Nucleus accumbens (tissue), 56 donors: ENCODE results near the gene CADPS2.
"Not testable (repeated sequence)": the region's sequence is repeated elsewhere in the genome, so short reads cannot be mapped to it uniquely, and the experiment has no call there.

Experiments
- DNase-seq, 56 donors: peaks; one replicate each; lab custom pipeline; 2025; lab: John Stamatoyannopoulos, UW

Gene CADPS2

DNA sequence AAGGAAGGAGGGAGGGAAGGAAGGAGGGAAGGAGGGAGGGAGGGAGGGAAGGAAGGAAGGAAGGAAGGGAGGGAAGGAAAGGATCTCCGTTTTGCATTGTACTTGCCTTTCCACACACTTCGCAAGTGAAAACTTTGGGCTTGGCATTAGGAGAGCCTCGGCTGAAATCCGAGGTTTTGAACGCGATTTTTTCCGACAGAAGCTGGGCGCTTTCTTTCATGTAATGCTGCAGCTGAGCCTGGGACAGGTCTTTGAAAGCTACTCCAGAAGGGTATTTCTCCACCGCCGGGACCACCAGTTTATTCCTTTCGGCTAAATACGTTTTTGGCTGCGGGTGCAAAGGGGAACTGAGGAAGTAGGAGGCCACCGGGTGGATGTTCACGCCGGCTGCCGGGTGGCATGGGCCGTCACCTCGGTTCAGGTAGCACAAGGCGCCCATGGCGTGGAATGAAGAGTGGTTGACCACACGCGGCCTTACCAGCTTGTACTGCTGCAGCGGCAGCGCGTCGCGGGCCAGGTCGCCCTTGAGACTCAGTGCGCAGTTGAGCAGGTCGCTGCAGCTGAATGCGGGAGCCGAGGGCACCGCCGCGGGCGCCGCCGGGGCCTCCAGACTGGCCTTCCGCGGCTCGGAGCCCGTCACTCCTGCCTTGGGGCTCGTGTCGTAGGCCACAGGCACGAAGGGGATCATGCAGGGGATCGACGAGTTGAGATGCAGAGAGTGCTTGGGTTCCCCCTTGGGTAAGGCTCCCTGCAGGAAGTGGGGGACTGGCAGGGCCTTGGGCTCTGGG lies 582.5 kb downstream of the CADPS2 start:
- DNase-seq, result no peak

DNA sequence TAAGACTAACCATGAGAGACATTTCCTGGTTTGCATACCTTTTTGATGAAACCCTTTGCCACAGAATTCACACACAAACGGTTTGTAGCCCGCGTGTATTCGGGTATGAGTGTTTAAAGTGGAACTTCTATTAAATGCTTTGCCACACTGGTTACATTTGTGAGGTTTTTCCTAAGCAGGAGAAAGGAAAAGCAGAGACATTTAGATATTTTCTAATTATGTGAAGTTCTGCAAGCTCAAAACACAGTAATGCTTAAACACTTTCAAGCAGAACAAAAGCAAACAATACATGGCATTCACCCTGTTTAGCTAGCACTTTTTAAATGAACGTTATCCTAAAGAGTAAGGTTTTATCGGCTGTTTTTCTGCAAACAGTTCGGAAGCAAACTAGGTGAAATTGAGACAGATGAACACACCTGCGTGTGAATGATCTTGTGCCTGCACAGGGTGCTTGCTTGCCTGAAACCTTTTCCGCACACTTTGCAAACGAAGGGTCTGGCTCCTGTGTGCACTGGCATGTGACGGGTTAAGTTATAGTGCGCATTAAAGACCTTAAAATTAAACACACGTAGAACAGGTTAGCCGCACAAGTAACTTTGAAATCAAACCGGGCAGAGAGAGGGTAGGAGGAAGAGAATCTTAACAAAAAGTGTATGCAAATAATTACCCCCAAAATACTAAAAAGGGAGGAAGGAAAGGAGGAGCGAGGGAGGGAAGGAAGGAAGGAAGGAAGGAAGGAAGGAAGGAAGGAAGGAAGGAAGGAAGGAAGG lies 583.3 kb downstream of the CADPS2 start:
- DNase-seq, result no peak

DNA sequence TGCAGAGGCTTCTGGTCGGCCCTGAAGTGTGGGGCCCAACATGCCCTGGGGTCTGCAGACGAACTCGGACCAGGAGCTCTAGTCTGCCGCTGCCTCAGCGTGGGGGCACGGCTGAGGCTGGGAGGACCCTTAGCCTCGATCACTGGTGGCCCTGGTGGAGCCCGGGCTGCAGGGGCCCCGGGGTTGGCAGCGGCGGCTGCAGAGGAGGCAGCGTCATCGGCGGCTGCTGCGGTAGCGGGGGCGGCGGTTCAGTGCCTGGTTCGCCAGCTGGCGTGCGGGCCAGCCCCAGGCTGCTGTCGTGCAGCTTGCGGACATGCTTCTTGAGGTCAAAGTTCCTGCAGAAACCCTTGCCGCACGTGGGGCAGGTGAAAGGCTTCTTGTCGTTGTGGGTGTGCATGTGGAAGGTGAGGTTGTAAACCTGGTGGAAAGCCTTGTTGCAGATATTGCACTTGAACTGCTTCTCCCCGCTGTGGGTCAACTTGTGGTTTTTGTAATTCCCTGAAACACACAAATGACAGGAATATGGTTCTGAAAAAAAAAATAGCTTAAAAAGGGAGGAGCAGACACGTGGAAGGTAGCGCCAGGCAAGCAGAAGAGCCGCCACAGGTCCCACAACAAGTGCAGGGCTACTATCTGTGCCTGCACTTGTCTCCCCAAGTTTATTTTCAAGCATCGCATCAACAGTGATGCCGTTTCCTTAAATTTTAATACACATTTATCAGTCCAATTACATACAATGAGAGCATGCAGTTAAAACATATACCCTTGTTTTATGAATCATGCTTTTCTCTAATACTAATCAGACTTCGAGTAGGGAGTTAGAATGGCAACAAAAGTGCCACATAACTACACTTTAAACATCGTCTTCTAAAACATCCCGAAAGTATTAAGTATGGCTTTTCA lies 584.2 kb downstream of the CADPS2 start:
- no peak for DNase-seq

DNA sequence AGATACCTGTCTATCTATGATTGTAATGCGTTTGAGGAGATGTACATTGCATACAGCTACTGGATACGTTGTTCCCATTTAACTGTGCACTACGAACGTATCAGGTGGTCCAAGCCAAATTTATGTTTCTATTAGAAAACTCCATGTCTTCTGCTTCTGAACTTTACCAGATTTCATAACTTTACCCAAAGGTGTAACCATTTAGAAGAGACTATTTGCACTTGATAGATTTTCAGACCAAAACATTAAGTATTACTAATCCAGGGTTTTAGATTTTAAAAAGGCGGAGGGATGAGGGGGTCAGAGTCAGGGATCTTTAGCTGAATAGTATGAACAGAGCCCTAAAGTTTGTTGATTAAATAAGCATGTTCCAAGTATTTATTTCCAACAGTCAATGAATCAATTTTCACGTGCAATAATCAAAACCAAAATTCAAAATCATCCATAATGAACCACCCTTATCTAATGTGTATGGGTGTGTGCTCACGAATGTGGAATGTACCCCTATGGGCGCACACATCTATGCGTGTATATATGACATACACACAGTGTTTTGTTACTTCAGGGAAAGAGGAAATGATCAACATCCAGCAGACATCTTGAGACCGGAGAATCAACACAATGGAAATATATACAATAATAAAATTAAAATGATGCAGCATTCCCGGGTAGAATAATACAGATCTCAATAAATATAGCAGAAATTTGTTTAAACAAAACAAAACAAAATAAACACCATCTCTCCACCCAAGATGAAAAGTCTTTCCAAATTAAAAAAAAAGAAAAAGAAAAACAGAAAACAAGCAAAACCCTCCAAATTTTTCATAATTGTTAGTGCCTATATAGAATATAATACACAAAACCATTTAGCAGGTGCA lies 585.1 kb downstream of the CADPS2 start:
- no peak for DNase-seq

DNA sequence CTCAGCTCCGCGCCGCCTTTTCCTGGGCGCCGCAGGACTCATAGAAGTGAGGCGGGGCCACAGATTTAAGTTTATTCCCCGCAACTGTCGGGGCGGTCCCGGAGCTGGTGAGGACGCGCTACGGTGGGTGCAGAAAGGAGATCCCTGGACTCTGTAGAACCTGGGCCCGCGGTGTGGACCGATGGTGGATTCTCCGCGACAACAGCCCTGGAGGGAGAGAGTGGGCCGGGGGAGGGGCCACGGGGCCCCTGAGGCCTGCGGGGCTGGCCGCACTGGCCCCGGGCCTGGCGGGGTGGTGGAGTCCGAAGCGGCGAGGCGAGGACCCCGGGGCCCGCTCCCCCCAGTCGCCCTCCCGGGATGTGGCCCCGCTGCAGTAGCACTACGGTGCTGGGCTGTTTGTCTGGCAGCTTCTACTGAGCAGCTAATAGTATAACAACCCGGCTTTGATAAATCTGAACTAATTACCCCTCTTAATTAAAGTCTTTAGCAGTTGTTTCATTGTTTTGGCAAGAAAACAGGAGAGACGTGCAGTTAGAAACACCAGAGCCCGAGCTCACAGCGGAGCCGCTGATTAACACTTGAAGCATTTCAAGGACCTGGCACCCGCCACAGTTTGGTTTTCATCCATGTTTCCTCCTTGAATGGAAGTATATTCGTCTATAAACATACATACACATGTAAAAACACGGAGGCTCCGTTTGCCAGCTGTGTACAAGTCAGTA lies 585.9 kb downstream of the CADPS2 start:
- DNase-seq, result peak in 1 of 56 donors; percentile 10

DNA sequence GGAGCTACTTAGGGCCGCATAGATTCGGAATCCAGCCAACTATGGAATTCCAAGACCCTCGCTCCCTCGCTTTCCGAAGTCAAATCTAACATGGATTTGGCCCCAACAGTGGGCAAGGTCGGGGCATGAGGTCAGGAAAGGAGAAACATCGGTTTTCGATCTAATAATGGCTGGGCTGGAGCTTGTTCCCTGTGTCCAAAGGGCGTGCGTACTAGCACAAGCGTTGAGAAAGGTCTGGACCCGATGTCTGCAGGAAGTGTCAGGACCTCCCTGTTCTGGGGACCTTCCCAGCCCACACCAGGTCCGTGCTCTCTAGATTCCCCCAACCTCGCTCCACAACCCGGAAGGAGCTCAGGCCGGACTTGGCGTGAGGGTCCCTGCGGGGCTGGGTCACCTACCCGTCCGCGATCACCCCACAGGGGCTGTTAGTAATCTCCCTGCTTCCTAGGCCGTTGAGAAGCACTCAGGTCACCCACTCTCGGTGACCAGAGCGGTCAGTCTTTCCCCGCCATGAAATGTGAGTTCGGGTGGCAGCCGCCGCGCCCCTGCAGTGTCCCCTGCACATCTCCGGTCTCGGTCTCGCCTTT lies 586.5 kb downstream of the CADPS2 start:
- no peak for DNase-seq

DNA sequence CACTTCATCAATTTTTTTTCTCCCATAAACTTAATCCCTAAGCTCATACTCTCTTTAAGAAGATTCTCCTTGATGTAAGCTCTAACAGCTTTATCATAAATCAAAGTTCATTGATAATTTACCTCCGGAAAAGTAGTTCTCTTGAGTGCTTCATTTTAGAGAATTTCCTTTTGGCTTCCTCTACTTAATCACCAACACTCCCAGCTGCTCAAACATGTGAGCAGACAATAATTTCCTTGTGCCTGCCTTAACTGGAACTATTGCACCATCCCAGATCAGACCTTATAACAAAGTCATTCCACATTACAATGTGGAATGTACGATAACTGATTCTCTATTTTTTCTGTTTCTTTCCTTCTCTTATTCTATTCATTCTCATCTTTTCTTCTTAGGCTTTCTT lies 587.6 kb downstream of the CADPS2 start:
- no peak for DNase-seq

DNA sequence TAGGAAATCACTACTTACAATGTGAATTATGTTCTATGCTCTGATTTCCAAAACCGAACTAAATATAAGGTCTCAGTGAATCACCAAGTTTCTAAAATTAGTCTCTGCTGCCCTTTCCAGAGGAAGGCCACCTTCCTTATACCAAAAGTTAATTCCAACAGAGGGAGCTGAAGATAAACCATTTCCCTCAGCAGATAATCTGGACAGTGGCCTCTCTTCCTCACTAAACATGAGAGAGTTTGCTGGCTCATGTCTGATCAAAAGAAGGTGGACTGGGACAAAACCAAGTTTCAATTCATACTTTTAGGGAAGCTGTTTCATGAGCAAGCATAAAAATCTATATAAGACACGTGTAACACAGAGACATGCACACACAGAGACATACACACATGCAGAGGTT lies 588.1 kb downstream of the CADPS2 start:
- DNase-seq, result no peak

DNA sequence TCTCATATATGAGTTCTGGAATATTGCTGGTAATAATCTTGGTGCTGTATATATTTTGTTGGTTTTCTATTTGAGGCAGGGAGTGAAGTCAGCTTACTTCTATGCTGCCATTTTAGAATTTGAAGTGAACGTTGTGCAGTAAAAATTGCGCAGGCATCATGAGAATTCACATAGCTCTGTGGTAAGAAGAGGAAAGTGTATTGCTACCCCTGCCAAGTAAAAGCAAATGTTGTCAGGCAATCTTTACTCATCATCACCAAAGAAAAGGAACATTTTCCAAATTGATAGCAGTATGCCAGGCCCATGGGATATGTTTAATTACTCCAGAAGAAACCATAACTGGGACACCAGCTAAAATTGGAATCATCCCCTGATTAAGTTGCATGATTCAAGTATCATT lies 595.1 kb downstream of the CADPS2 start:
- no peak for DNase-seq

DNA sequence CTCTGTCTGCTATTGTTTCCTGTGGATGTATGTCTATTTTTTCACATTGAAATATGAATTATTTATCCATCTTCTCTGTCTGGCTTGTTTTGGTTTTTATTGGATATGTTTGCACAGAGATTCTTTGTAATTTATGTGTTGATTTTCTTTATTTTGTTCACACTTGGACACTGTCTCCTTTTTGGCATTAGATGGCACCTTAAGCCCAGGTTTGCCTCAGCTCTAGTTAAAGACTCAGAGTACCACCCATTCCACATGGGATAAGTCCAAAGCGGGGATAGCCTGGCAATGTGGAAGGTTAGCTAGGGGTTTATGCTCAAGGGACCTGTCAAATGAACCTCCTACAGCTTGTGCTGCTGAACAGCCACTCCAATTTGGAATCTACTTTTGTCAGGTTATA lies 595.8 kb downstream of the CADPS2 start:
- no peak for DNase-seq

DNA sequence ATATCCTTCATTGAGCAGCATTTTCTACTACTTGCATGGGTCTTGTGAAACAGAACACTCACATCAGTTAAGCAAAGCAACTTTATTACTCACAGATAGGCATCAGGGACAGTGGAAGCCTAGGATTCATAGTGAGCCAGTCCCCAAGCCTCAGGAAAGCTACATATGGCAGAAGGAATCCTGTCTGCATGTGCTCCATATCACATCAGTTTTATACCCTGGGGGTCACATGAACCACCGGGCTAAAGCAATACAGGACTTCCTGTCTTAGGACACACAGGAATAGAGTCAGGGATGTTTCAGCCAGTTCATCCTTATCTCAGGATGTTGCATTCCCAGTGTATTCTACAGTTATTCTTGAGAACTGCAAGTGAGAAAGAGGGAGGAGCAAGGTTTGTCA lies 596.8 kb downstream of the CADPS2 start:
- no peak for DNase-seq

DNA sequence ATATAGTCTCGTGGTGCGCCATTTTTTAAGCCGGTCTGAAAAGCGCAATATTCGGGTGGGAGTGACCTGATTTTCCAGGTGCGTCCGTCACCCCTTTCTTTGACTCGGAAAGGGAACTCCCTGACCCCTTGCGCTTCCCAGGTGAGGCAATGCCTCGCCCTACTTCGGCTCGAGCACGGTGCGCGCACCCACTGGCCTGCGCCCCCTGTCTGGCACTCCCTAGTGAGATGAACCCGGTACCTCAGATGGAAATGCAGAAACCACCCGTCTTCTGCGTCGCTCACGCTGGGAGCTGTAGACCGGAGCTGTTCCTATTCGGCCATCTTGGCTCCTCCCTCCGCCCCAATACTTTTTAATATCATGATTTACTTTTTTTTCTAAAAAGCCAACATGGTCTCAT lies 601.7 kb downstream of the CADPS2 start:
- DNase-seq, result not testable (repeated sequence)

DNA sequence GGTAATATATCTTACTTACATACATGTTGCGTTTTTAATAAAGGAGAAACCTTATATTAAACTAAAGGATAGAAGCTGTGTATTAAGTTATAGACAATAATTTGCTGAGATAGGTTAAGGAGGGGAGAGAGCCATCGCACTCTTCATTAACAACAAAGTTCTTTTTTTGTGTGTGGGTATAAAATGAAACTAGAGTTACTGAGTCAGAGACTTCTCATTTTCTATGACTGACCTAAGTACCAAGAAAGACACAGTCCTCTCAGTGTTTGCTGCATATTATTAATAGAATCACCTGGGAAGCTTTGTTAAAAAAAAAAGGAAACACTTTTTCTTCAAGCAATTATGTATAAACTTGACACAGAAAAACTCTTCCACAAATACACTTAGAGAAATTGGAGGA lies 613.1 kb downstream of the CADPS2 start:
- DNase-seq, result no peak

DNA sequence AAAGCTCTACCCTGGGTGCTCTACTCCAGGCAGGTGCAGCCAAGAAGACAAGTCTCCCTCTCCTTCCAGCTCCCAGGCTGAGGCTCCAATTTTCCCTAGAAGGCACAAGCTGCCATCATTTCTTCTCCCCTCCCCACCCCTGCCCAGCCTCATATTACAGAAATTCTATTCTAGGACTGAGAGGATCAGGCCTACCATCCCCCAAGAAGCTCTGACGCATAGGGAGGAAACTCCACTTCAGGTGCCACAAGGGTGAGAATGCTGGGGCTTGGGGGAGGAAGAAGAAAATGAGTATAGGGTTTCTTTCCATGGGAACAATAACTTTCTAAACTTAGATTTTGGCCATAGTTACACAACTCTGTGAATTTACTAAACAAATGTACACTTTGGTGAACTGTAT lies 617.0 kb downstream of the CADPS2 start:
- no peak for DNase-seq
